Small intestine (tissue), 7 donors: ENCODE data around the gene DHRS13. TPM values are rescaled to one million over a fixed set of nuclear protein-coding genes. Genes with fewer than 3 reads are reported as not detected.

Experiments used
- DNase-seq, 2 donors: peaks; one replicate each; pipeline versions ENCODE4 v3.0.0 to v3.0.0-alpha.2; 2013
- FAIRE-seq: peaks from 2 replicates; lab custom pipeline; 2012; peaks lifted over from hg19 to GRCh38; lab: Jason Lieb, UNC
- H3K27ac ChIP-seq, 3 donors: one replicate each; pipeline ENCODE4 v1.5.1; 2013; ENCODE audit warnings: low read length in 2 of 3, mild to moderate bottlenecking in 2 of 3, control low read depth in 1 of 3, inconsistent platforms in 1 of 3, low read depth in 1 of 3, moderate library complexity in 1 of 3
- H3K27me3 ChIP-seq, 3 donors: one replicate each; pipeline ENCODE4 v1.6.1; 2013; ENCODE audit warnings: low read length in 3 of 3, inconsistent platforms in 1 of 3; ENCODE audit not compliant: control insufficient read depth in 3 of 3, insufficient read depth in 3 of 3
- H3K36me3 ChIP-seq, 3 donors: one replicate each; pipeline ENCODE4 v1.6.1; 2013; ENCODE audit warnings: low read length in 3 of 3, inconsistent platforms in 1 of 3, low read depth in 1 of 3, mild to moderate bottlenecking in 1 of 3, moderate library complexity in 1 of 3; ENCODE audit not compliant: control insufficient read depth in 3 of 3, insufficient read depth in 2 of 3
- H3K4me1 ChIP-seq, 3 donors: one replicate each; pipeline ENCODE4 v1.6.1; 2013; ENCODE audit warnings: low read length in 2 of 3, inconsistent platforms in 1 of 3, low read depth in 1 of 3, mild to moderate bottlenecking in 1 of 3, moderate library complexity in 1 of 3; ENCODE audit not compliant: control insufficient read depth in 3 of 3, insufficient read depth in 2 of 3
- H3K4me3 ChIP-seq, 3 donors: one replicate each; pipeline ENCODE4 v1.5.1; 2013; ENCODE audit warnings: low read length in 3 of 3, control low read depth in 1 of 3, inconsistent platforms in 1 of 3, low read depth in 1 of 3, mild to moderate bottlenecking in 1 of 3, moderate library complexity in 1 of 3
- H3K9me3 ChIP-seq, 2 donors: one replicate each; pipeline ENCODE4 v1.6.1; 2013; ENCODE audit warnings: low read depth in 1 of 2, low read length in 1 of 2; ENCODE audit not compliant: control insufficient read depth in 2 of 2, insufficient read depth in 1 of 2
- whole genome bisulfite sequencing, 3 donors: extraction: QIAGEN DNeasy Blood & Tissue Kit; methylation state at CpG; one replicate each; pipeline ENCODE4 v1.1.7; 2013; 5-methylcytosine and 5-hydroxymethylcytosine counted together
- polyA plus RNA-seq, 4 donors: library from polyadenylated mRNA; stranded (reverse) in 3 of 4; unstranded in 1 of 4; fragments of 200-250 nt in 3 of 4; fragments of 120-200 nt in 1 of 4; gene quantifications; one replicate each; pipeline versions ENCODE4 v1.2.1 to v1.2.3, GENCODE V29; 2013
- donor health status: healthy with polysubstance abuse.
- donor health status: control.
- donor health status: control.
- donor health status: Bipolar disorder and iron deficiency.
- donor health status: healthy.

DHRS13 gene
- polyA plus RNA-seq, 4 donors: 7.3 to 11.3 (median 8.8) TPM

- H3K4me1 ChIP-seq: peaks cover 0 to 38% (median 5%) of the 10 kb centered on the region in 3 donors
- H3K4me3 ChIP-seq: no peak overlapping the region
- 92 to 98% (median 96%) methylated on average over 4 of the region's 4 CpGs for WGBS, 3 donors
- DNase-seq (no peak), FAIRE-seq (no peak)
- no peaks in the 10 kb centered on the region for H3K27me3 ChIP-seq
- no peak overlapping the region for H3K27ac ChIP-seq
- H3K9me3 ChIP-seq: no peaks in the 10 kb centered on the region
- H3K36me3 ChIP-seq: peaks cover 8 to 43% (median 14%) of the 10 kb centered on the region in 3 donors
Measured at GRCh38 chr17:28860363-28860808, 42.5 kb downstream of the DHRS13 start.

GRCh38 chr17:28858801-28859355, 44.0 kb downstream of the DHRS13 start:
- no peaks in the 10 kb centered on the region for H3K27me3 ChIP-seq
- no peaks in the 10 kb centered on the region for H3K9me3 ChIP-seq
- peaks cover 8 to 43% (median 14%) of the 10 kb centered on the region in 3 donors for H3K36me3 ChIP-seq
- no peak for DNase-seq
- no peak overlapping the region for H3K27ac ChIP-seq
- H3K4me1 ChIP-seq: peaks cover 0 to 28% (median 5%) of the 10 kb centered on the region in 3 donors
- FAIRE-seq: no peak
- WGBS, 3 donors: 45 to 58% (median 47%) methylated on average over 2 of the region's 2 CpGs
- no peak overlapping the region for H3K4me3 ChIP-seq

GRCh38 chr17:28857905-28858800, 44.7 kb downstream of the DHRS13 start:
- no peak for FAIRE-seq
- peaks cover 8 to 43% (median 14%) of the 10 kb centered on the region in 3 donors for H3K36me3 ChIP-seq
- no peak overlapping the region for H3K4me3 ChIP-seq
- 89 to 92% (median 90%) methylated on average over 3 of the region's 3 CpGs for WGBS, 3 donors
- no peak for DNase-seq
- H3K27ac ChIP-seq: no peak overlapping the region
- no peaks in the 10 kb centered on the region for H3K27me3 ChIP-seq
- peaks cover 0 to 24% (median 5%) of the 10 kb centered on the region in 3 donors for H3K4me1 ChIP-seq
- H3K9me3 ChIP-seq: no peaks in the 10 kb centered on the region

GRCh38 chr17:28856028-28856574, 46.8 kb downstream of the DHRS13 start:
- FAIRE-seq: no peak
- WGBS, 3 donors: 93 to 96% (median 93%) methylated on average over 5 of the region's 5 CpGs
- peak overlapping the region in 1 of 3 donors; percentile 83 for H3K4me3 ChIP-seq

GRCh38 chr17:28855336-28855679, 47.6 kb downstream of the DHRS13 start:
- Histone ChIP-seq H3K27me3 (no peaks in the 10 kb centered on the region), H3K9me3 (no peaks in the 10 kb centered on the region), H3K4me3 (peak overlapping the region; percentile 48 to 84 (median 83)), H3K36me3 (peaks cover 8 to 31% (median 14%) of the 10 kb centered on the region in 3 donors), H3K4me1 (peaks cover 0 to 9% (median 0%) of the 10 kb centered on the region in 3 donors), H3K27ac (peak overlapping the region; percentile 52 to 63 (median 56))
- FAIRE-seq: no peak
- WGBS, 3 donors: 6 to 16% (median 11%) methylated on average over 5 of the region's 5 CpGs
- DNase-seq: no peak

More at GRCh38 chr17:28856028-28856574, 46.8 kb downstream of the DHRS13 start:
- no peaks in the 10 kb centered on the region for H3K27me3 ChIP-seq
- peaks cover 0 to 12% (median 0%) of the 10 kb centered on the region in 3 donors for H3K4me1 ChIP-seq
- DNase-seq: no peak
- H3K36me3 ChIP-seq: peaks cover 8 to 38% (median 14%) of the 10 kb centered on the region in 3 donors
- no peak overlapping the region for H3K27ac ChIP-seq
- H3K9me3 ChIP-seq: no peaks in the 10 kb centered on the region

- Histone ChIP-seq H3K4me1 (peaks cover 0 to 9% (median 0%) of the 10 kb centered on the region in 3 donors), H3K36me3 (peaks cover 8 to 27% (median 14%) of the 10 kb centered on the region in 3 donors), H3K9me3 (no peaks in the 10 kb centered on the region), H3K27me3 (no peaks in the 10 kb centered on the region), H3K4me3 (peak within 1 kb of the TSS; percentile 48 to 84 (median 83)), H3K27ac (peak within 1 kb of the TSS; percentile 52 to 63 (median 56))
- peak; percentile 87 to 92 for DNase-seq
- WGBS, 3 donors: 1% methylated on average over 42 of the region's 42 CpGs
- no peak for FAIRE-seq
Measured at GRCh38 chr17:28854457-28855335, 48.2 kb downstream of the DHRS13 start, which contains the start of gene ERAL1. TSS of gene ERAL1 (plus strand) at chr17:28855016. CDS start at chr17:28855035, 19 bp downstream.

- Histone ChIP-seq H3K4me1 (peaks cover 0 to 9% (median 0%) of the 10 kb centered on the region in 3 donors), H3K27me3 (no peaks in the 10 kb centered on the region), H3K9me3 (no peaks in the 10 kb centered on the region), H3K36me3 (peaks cover 4 to 13% (median 7%) of the 10 kb centered on the region in 3 donors), H3K4me3 (no peak overlapping the region), H3K27ac (no peak overlapping the region)
- WGBS, 3 donors: 90 to 95% (median 90%) methylated on average over 2 of the region's 2 CpGs
- no peak for FAIRE-seq
- no peak for DNase-seq
Measured at GRCh38 chr17:28853295-28853694, 49.6 kb downstream of the DHRS13 start.
